NOMO-1 treated with dmso at 0.1 percent for 144 hours (cell line): ENCODE measurements around the gene PPP4R1.
A peak's percentile ranks its signal among the peaks of the same experiment; 100 is the strongest.

Source experiments
- DNase-seq: peaks from one replicate; lab custom pipeline; 2025; ENCODE audit not compliant: unreplicated experiment; lab: John Stamatoyannopoulos, UW

The PPP4R1 gene

GRCh38 chr18:9594823-9595596, 19.3 kb downstream of the PPP4R1 start:
- no peak for DNase-seq

- no peak for DNase-seq
Observed at GRCh38 chr18:9587924-9588323, 26.4 kb downstream of the PPP4R1 start.

- no peak for DNase-seq
Observed at GRCh38 chr18:9586814-9587213, 27.5 kb downstream of the PPP4R1 start.

- no peak for DNase-seq
Observed at GRCh38 chr18:9581667-9582066, 32.7 kb downstream of the PPP4R1 start.

GRCh38 chr18:9578306-9578705, 36.1 kb downstream of the PPP4R1 start:
- no peak for DNase-seq

- DNase-seq: no peak
Observed at GRCh38 chr18:9577361-9577760, 37.0 kb downstream of the PPP4R1 start.

GRCh38 chr18:9575558-9575957, 38.8 kb downstream of the PPP4R1 start:
- peak; percentile 64 for DNase-seq

- DNase-seq: no peak
Observed at GRCh38 chr18:9574473-9575115, 39.8 kb downstream of the PPP4R1 start.

- DNase-seq: no peak
Observed at GRCh38 chr18:9571546-9571945, 42.8 kb downstream of the PPP4R1 start.

- no peak for DNase-seq
Observed at GRCh38 chr18:9570255-9570654, 44.1 kb downstream of the PPP4R1 start.

GRCh38 chr18:9569178-9569577, 45.2 kb downstream of the PPP4R1 start:
- DNase-seq: no peak

- no peak for DNase-seq
Observed at GRCh38 chr18:9568186-9568585, 46.2 kb downstream of the PPP4R1 start.

GRCh38 chr18:9565407-9565806, 49.0 kb downstream of the PPP4R1 start:
- no peak for DNase-seq

- no peak for DNase-seq
Observed at GRCh38 chr18:9563331-9563730, 51.0 kb downstream of the PPP4R1 start.

GRCh38 chr18:9562584-9562983, 51.8 kb downstream of the PPP4R1 start:
- DNase-seq: no peak

GRCh38 chr18:9561759-9562158, 52.6 kb downstream of the PPP4R1 start:
- peak; percentile 45 for DNase-seq

GRCh38 chr18:9559253-9559652, 55.1 kb downstream of the PPP4R1 start:
- no peak for DNase-seq

- DNase-seq: no peak
Observed at GRCh38 chr18:9558387-9559064, 55.8 kb downstream of the PPP4R1 start.

GRCh38 chr18:9557250-9557943, 57.0 kb downstream of the PPP4R1 start:
- DNase-seq: no peak

- DNase-seq: no peak
Observed at GRCh38 chr18:9552616-9553015, 61.7 kb downstream of the PPP4R1 start.

GRCh38 chr18:9552191-9552590, 62.2 kb downstream of the PPP4R1 start:
- no peak for DNase-seq

GRCh38 chr18:9550429-9550828, 63.9 kb downstream of the PPP4R1 start:
- DNase-seq: no peak
